GM12878 (cell line): ENCODE measurements around the gene TTLL11. TPM values are rescaled to one million over a fixed set of nuclear protein-coding genes. Genes with fewer than 3 reads are reported as not detected.

Experiments used
- ATAC-seq: fragments of 200-7000 bp; cut with Tn5 transposase; 3 replicates; pipeline ENCODE4 v1.9.1; 2020; ENCODE audit warnings: mild to moderate bottlenecking, moderate library complexity
- BruUV-seq: library from RNA; stranded (reverse); fragments of 400-500 nt; replicated peaks from 2 replicates; lab custom pipeline; 2021; lab: Mats Ljungman, UMichigan
- CTCF ChIA-PET: fragments of 300-600 bp; sonication (Branson Sonifier 250); formaldehyde crosslinking; extraction: SDS; loops from one replicate; lab custom pipeline; 2021; ENCODE audit warnings: inconsistent platforms; lab: Yijun Ruan, JAX
- POLR2A ChIA-PET: fragments of 350-600 bp; formaldehyde crosslinking; extraction: SDS; loops from one replicate; lab custom pipeline; 2021; ENCODE audit warnings: inconsistent platforms; lab: Charles Lee
- RAD21 ChIA-PET: fragments of 300-600 bp; sonication (Branson Sonifier 250); formaldehyde crosslinking; loops from one replicate; lab custom pipeline; 2023; ENCODE audit warnings: antibody characterized with exemption; ENCODE audit not compliant: unreplicated experiment; lab: Charles Lee
- SMC1A ChIA-PET: fragments of 300-600 bp; sonication (Branson Sonifier 250); formaldehyde crosslinking; loops from one replicate; lab custom pipeline; 2023; ENCODE audit not compliant: unreplicated experiment, uncharacterized antibody; lab: Charles Lee
- DNase-seq: peaks from one replicate; pipeline ENCODE4 v3.0.0-alpha.2; 2011; ENCODE audit warnings: low read depth, low spot score
- FAIRE-seq: peaks from 3 replicates; lab custom pipeline; 2011; peaks lifted over from hg19 to GRCh38; lab: Jason Lieb, UNC
- H2AFZ ChIP-seq: 2 replicates; pipeline ENCODE4 v1.6.0; 2011; ENCODE audit warnings: low read depth, low read length, control low read depth; ENCODE audit not compliant: control insufficient read depth
- H3K27ac ChIP-seq: 2 replicates; pipeline ENCODE4 v1.5.1; 2011; ENCODE audit warnings: control low read depth; ENCODE audit not compliant: control insufficient read depth, insufficient read depth
- H3K27me3 ChIP-seq, 2 experiments: replicated peaks in 1 of 2; 2 replicates each; pipeline versions ENCODE4 v1.6.0 to v1.6.1; 2011; ENCODE audit warnings: low read length in 1 of 2; ENCODE audit not compliant: control insufficient read depth in 2 of 2, insufficient read depth in 2 of 2
- H3K36me3 ChIP-seq, 2 experiments: 2 replicates each; pipeline ENCODE4 v1.5.1; 2011; ENCODE audit warnings: low read length in 1 of 2; ENCODE audit not compliant: control insufficient read depth in 2 of 2, insufficient read depth in 2 of 2
- H3K4me1 ChIP-seq: 2 replicates; pipeline ENCODE4 v1.6.1; 2011; ENCODE audit warnings: mild to moderate bottlenecking, low read length, moderate library complexity, mixed read lengths; ENCODE audit not compliant: control insufficient read depth, insufficient read depth
- H3K4me2 ChIP-seq: 2 replicates; pipeline ENCODE4 v1.6.0; 2011; ENCODE audit warnings: control low read depth; ENCODE audit not compliant: control insufficient read depth, insufficient read depth
- H3K4me3 ChIP-seq: fragments of 200-600 bp; sonication (generic); 2 replicates; pipeline ENCODE4 v1.5.1; 2016
- H3K79me2 ChIP-seq: 2 replicates; pipeline ENCODE4 v1.6.0; 2011; ENCODE audit warnings: low read length; ENCODE audit not compliant: control insufficient read depth, insufficient read depth
- H3K9ac ChIP-seq: 2 replicates; pipeline ENCODE4 v1.8.0; 2011; ENCODE audit warnings: low read length, control low read depth, mixed read lengths; ENCODE audit not compliant: control insufficient read depth, insufficient read depth
- H3K9me3 ChIP-seq: replicated peaks from 3 replicates; pipeline ENCODE4 v1.5.1; 2011; ENCODE audit warnings: mild to moderate bottlenecking, low read length; ENCODE audit not compliant: control insufficient read depth, insufficient read depth
- H4K20me1 ChIP-seq: 2 replicates; pipeline ENCODE4 v1.6.0; 2011; ENCODE audit not compliant: control insufficient read depth, insufficient read depth
- ASH2L ChIP-seq: fragments of 300-600, 200-600 bp; sonication (generic); IDR thresholded peaks from 2 replicates; pipeline ENCODE4 v1.6.1; 2017; ENCODE audit warnings: low read depth, mild to moderate bottlenecking, borderline replicate concordance
- CTCF ChIP-seq, 3 experiments: IDR thresholded peaks in 2 of 3; conservative IDR thresholded peaks in 1 of 3; 2 replicates each; pipeline ENCODE4 v1.5.1; 2011; ENCODE audit warnings: low read depth in 3 of 3, low read length in 3 of 3, mild to moderate bottlenecking in 3 of 3, control low read depth in 2 of 3, moderate library complexity in 2 of 3, inconsistent platforms in 1 of 3, mixed read lengths in 1 of 3; ENCODE audit not compliant: control insufficient read depth in 2 of 3, insufficient read depth in 1 of 3; ENCODE audit errors: extremely low read depth in 1 of 3
- NBN ChIP-seq: fragments of 450-650 bp; IDR thresholded peaks from 2 replicates; pipeline ENCODE4 v1.6.1; 2016
- RAD21 ChIP-seq: IDR thresholded peaks from 2 replicates; pipeline ENCODE4 v1.6.1; 2011; ENCODE audit warnings: mild to moderate bottlenecking, low read depth, low read length, moderate library complexity; ENCODE audit not compliant: insufficient read depth
- REST ChIP-seq: IDR thresholded peaks from 2 replicates; pipeline ENCODE4 v1.6.1; 2012; ENCODE audit warnings: mild to moderate bottlenecking, low read depth, low read length
- SPI1 ChIP-seq: IDR thresholded peaks from 2 replicates; pipeline ENCODE4 v1.6.1; 2011; ENCODE audit warnings: low read depth, mild to moderate bottlenecking, low read length, moderate library complexity, borderline replicate concordance; ENCODE audit not compliant: insufficient read depth
- WGBS: methylation state at CpG from one replicate; pipeline ENCODE4 v1.1.6; 2016; ENCODE audit warnings: low lambda C conversion rate; ENCODE audit not compliant: insufficient replicate concordance, insufficient coverage; ENCODE audit errors: missing lambda C conversion rate; 5-methylcytosine and 5-hydroxymethylcytosine counted together
- in situ Hi-C: fragments of 300-500 bp; cut with MboI; formaldehyde crosslinking; loops from 9 replicates; pipeline ENCODE4 v1.14.3; 2018; ENCODE audit warnings: mixed read lengths
- intact Hi-C: fragments of 100-400 bp; cut with micrococcal nuclease; formaldehyde crosslinking; loops from one replicate; pipeline ENCODE4 v1.14.2; 2022; ENCODE audit not compliant: unreplicated experiment
- polyA plus RNA-seq, 11 experiments: library from polyadenylated mRNA; depleted of rRNA in 4 of 11; unstranded in 6 of 11; stranded (reverse) in 5 of 11; fragments of >200 nt; fragmentation: Nextera tagmentation in 4 of 11; fragmentation: Illumina TruSeq in 1 of 11; extraction: Ambion mirVana in 4 of 11; extraction: Trizol in 1 of 11; gene quantifications; 1 replicate in 1 of 11; 2 replicates in 10 of 11; pipeline versions ENCODE4 v1.2.1 to v1.2.3, GENCODE V29; 2011 to 2016; ENCODE audit warnings: inconsistent platforms in 2 of 11, missing spikeins in 2 of 11, low read depth in 1 of 11
- total RNA-seq, 4 experiments: library from RNA; depleted of rRNA in 3 of 4; stranded (reverse); fragments of >200 nt in 3 of 4; fragmentation: Illumina TruSeq in 1 of 4; extraction: Trizol in 1 of 4; gene quantifications; 2 replicates each; pipeline versions ENCODE4 v1.2.1 to v1.2.3, GENCODE V29; 2013 to 2021

TTLL11 gene
- total and polyA plus RNA-seq, 10 of the 15 experiments (the other 5 are each of a cell fraction or from before 2014, with no cell fraction given), result 1.2 to 3.7 (median 2.9) TPM

- no TSS peak for BruUV-seq
These were observed 2.1 kb upstream of the TTLL11 start for GRCh38 chr9:122095010-122095767.

More at GRCh38 chr9:122095010-122095767, 2.1 kb upstream of the TTLL11 start:
- SMC1A ChIA-PET, result interaction anchor here (0.6 to 1.1 kb wide), 3 partner anchors 30 to 716 kb away, joined by 3 read pairs; no protein-coding TSS in a partner anchor
- intact Hi-C loops, result no loop called here
- POLR2A ChIA-PET, result no interaction called here
- 30% methylated on average over 14 of the region's 14 CpGs for WGBS
- RAD21 ChIA-PET, result no interaction called here
- FAIRE-seq (no peak), ATAC-seq (0 out of 3 replicates have a peak, but pooled peaks have one; percentile 7)
- no peaks in the 10 kb centered on the region; the same call in none of the 2 replicates for H3K79me2 ChIP-seq
- H3K4me1 ChIP-seq, result no peaks in the 10 kb centered on the region
- no peaks in the 10 kb centered on the region; a peak in 1 of 4 replicates for H3K27me3 ChIP-seq
- H3K4me3 ChIP-seq, result no peak overlapping the region
- H3K27ac ChIP-seq, result no peak overlapping the region
- no peaks in the 10 kb centered on the region for H3K9me3 ChIP-seq
- no peaks in the 10 kb centered on the region for H3K36me3 ChIP-seq
- TF ChIP-seq SPI1, result peak; percentile 36; the same call in 1 of the 2 replicates
- TF ChIP-seq CTCF (IDR thresholded peaks at IDR 0.05 in 2 of 3, conservative IDR thresholded peaks at IDR 0.05 in 1 of 3; ENCODE audit: control insufficient read depth in 2 of 3, extremely low read depth in 1 of 3, insufficient read depth in 1 of 3, low read depth in 3 of 3, low read length in 3 of 3), result peak; percentile 60 to 73 (median 62)
- TF ChIP-seq NBN, result no peak
- TF ChIP-seq RAD21, result peak; percentile 27; the same call in 1 of the 2 replicates
- no peak for TF ChIP-seq ASH2L
- TF ChIP-seq REST, result peak; percentile 41; the same call in 1 of the 2 replicates
- TF ChIP-seq, all 136 proteins: peak for 4
- in situ Hi-C loops, result loop anchor here (10.0 kb wide), 1 partner anchor 720 kb away; no protein-coding TSS in a partner anchor
- CTCF ChIA-PET, result interaction anchor here (0.6 to 4.8 kb wide), 12 partner anchors 17 to 1125 kb away, joined by 3 to 17 read pairs (median 4); no protein-coding TSS in a partner anchor
- no peak for DNase-seq
- Histone ChIP-seq H4K20me1 (no peaks in the 10 kb centered on the region), H2AFZ (no peak overlapping the region), H3K4me2 (peak overlapping the region; percentile 41; the same call in 1 of the 2 replicates), H3K9ac (no peak overlapping the region)
